GM11168 (cell line): ENCODE measurements around the gene TMC8.
"Not testable (repeated sequence)": the region's sequence is repeated elsewhere in the genome, so short reads cannot be mapped to it uniquely, and the experiment has no call there.

Source experiments
- in situ Hi-C: fragments of 300-500 bp; cut with MboI; formaldehyde crosslinking; loops from one replicate; pipeline ENCODE4 v1.12.0; 2022; ENCODE audit warnings: low sequenced_read_pairs; ENCODE audit not compliant: unreplicated experiment

TMC8 gene

GRCh38 chr17:78133971-78134898 is 3.7 kb downstream of the TMC8 start:
- in situ Hi-C loops: loop anchor here (5.0 kb wide), 1 partner anchor 38 kb away; no protein-coding TSS in a partner anchor

GRCh38 chr17:78134899-78135385 is 4.4 kb downstream of the TMC8 start:
- in situ Hi-C loops: loop anchor here (5.0 kb wide), 1 partner anchor 37 kb away; no protein-coding TSS in a partner anchor

- in situ Hi-C loops: no loop called here
Observed at GRCh38 chr17:78135858-78136500, 5.4 kb downstream of the TMC8 start.

- in situ Hi-C loops: no loop called here
Observed at GRCh38 chr17:78137392-78138203, 7.0 kb downstream of the TMC8 start.

GRCh38 chr17:78138204-78139060 is 7.9 kb downstream of the TMC8 start:
- in situ Hi-C loops: no loop called here

GRCh38 chr17:78139861-78140168 is 9.2 kb downstream of the TMC8 start:
- in situ Hi-C loops: not testable (repeated sequence)

- in situ Hi-C loops: no loop called here
Observed at GRCh38 chr17:78140169-78141051, 9.8 kb downstream of the TMC8 start.

GRCh38 chr17:78141437-78142118 is 11.0 kb downstream of the TMC8 start:
- in situ Hi-C loops: no loop called here

GRCh38 chr17:78142119-78142861 is 11.7 kb downstream of the TMC8 start:
- in situ Hi-C loops: no loop called here

GRCh38 chr17:78143214-78144146 is 12.9 kb downstream of the TMC8 start:
- in situ Hi-C loops: no loop called here

GRCh38 chr17:78144147-78144719 is 13.7 kb downstream of the TMC8 start:
- in situ Hi-C loops: no loop called here

GRCh38 chr17:78144736-78145641 is 14.4 kb downstream of the TMC8 start:
- in situ Hi-C loops: no loop called here

GRCh38 chr17:78146471-78146869 is 15.9 kb downstream of the TMC8 start:
- in situ Hi-C loops: no loop called here

GRCh38 chr17:78146881-78147280 is 16.3 kb downstream of the TMC8 start:
- in situ Hi-C loops: no loop called here
